ENCODE results near the gene RASA1. TPM values are rescaled to one million over a fixed set of nuclear protein-coding genes. Genes with fewer than 3 reads are reported as not detected.

The RASA1 gene
- total and polyA plus RNA-seq, 2 experiments from 2014 or later: 9.3 to 35.0 TPM

- Histone ChIP-seq H4K20me1 (replicated peaks; ENCODE audit: insufficient read depth) (no peaks in the 10 kb centered on the region), H2AFZ (no peak overlapping the region), H3K79me2 (replicated peaks; ENCODE audit: insufficient read depth) (no peaks in the 10 kb centered on the region), H3K9me2 (ENCODE audit: insufficient read depth) (no peaks in the 10 kb centered on the region), H3K4me1 (ENCODE audit: insufficient read depth) (peaks cover 15% of the 10 kb centered on the region), H3F3A (replicated peaks; ENCODE audit: low read depth) (0 out of 2 replicates have a peak, but pooled peaks cover 4% of the 10 kb centered on the region), H3K27ac (ENCODE audit: low read depth) (no peak overlapping the region), H3K4me2 (peak overlapping the region; percentile 48; the same call in 1 of the 2 replicates), H3K4me3 (no peak overlapping the region), H3K27me3 (ENCODE audit: insufficient read depth) (peaks cover 59% of the 10 kb centered on the region), H3K36me3 (ENCODE audit: insufficient read depth) (no peaks in the 10 kb centered on the region)
- H3K4me1 Mint-ChIP-seq: peaks cover 30% of the 10 kb centered on the region
- no peak for TF ChIP-seq STAT1 (IDR thresholded peaks at IDR 0.05; ENCODE audit: unreplicated experiment)
- TF ChIP-seq ZNF462 (CRISPR knock-in tag; IDR thresholded peaks at IDR 0.05): peak; percentile 65; the same call in 1 of the 2 replicates
- no peak for TF ChIP-seq ETS1 (IDR thresholded peaks at IDR 0.05)
- no peak for TF ChIP-seq EZH2 (IDR thresholded peaks at IDR 0.05; ENCODE audit: low read depth, unreplicated experiment)
- TF ChIP-seq POLR2AphosphoS5 (IDR thresholded peaks at IDR 0.05; ENCODE audit: low read depth): peak; percentile 38; the same call in 1 of the 2 replicates
- peak; percentile 68 for TF ChIP-seq NANOG (IDR thresholded peaks at IDR 0.05; ENCODE audit: borderline replicate concordance)
- TF ChIP-seq ZNF331 (CRISPR knock-in tag; IDR thresholded peaks at IDR 0.05; ENCODE audit: low read depth): no peak
- no peak for TF ChIP-seq CREB1 (CRISPR knock-in tag; IDR thresholded peaks at IDR 0.05; ENCODE audit: low read depth)
- no peak for TF ChIP-seq REST (IDR thresholded peaks at IDR 0.05; ENCODE audit: unreplicated experiment)
- no peak for TF ChIP-seq EZH2phosphoT487 (IDR thresholded peaks at IDR 0.05; ENCODE audit: unreplicated experiment)
- TF ChIP-seq JUNB (IDR thresholded peaks at IDR 0.05; ENCODE audit: unreplicated experiment): no peak
- H3K4me3 Mint-ChIP-seq: peak overlapping the region; percentile 32; the same call in 2 of the 3 replicates
- H3K9me3 Mint-ChIP-seq: no peaks in the 10 kb centered on the region
- peak; percentile 87 for DNase-seq (ENCODE audit: low spot score)
- no peak overlapping the region for H3K27ac Mint-ChIP-seq
- ATAC-seq: peak; percentile 16
- H3K36me3 Mint-ChIP-seq (ENCODE audit: low read depth): no peaks in the 10 kb centered on the region
- peaks cover 37% of the 10 kb centered on the region for H3K27me3 Mint-ChIP-seq (ENCODE audit: insufficient read depth, low read depth, poor library complexity)
Measured at GRCh38 chr5:87263498-87263897, 4.2 kb upstream of the RASA1 start.
